Body of pancreas (tissue), 4 donors: ENCODE results near the gene RELN. TPM values are rescaled to one million over a fixed set of nuclear protein-coding genes. Genes with fewer than 3 reads are reported as not detected.

ENCODE experiments used
- ATAC-seq: fragments of 150-250 bp; one replicate; pipeline ENCODE4 v1.9.1; 2016
- DNase-seq, 4 donors: peaks; one replicate each; pipeline ENCODE4 v3.0.0-alpha.2; 2019
- H3K27ac ChIP-seq, 4 donors: fragments of 200-600 bp; sonication (generic); 1 replicate in 3 of 4; 2 replicates in 1 of 4; pipeline versions ENCODE4 v1.5.1 to v1.6.1; 2016 to 2019; ENCODE audit warnings: mild to moderate bottlenecking in 1 of 4, mixed read lengths in 1 of 4, moderate library complexity in 1 of 4
- H3K27me3 ChIP-seq, 2 donors: fragments of 200-600 bp; sonication (generic); one replicate each; pipeline ENCODE4 v1.6.0; 2016; ENCODE audit warnings: mild to moderate bottlenecking in 1 of 2
- H3K36me3 ChIP-seq, 2 donors: fragments of 200-600 bp; sonication (generic); replicated peaks in 1 of 2; 2 replicates each; pipeline ENCODE4 v1.5.1; 2016; ENCODE audit warnings: low read depth in 2 of 2; ENCODE audit not compliant: insufficient read depth in 1 of 2
- H3K4me1 ChIP-seq: fragments of 200-600 bp; sonication (generic); one replicate; pipeline ENCODE4 v1.6.0; 2016
- H3K4me3 ChIP-seq, 2 donors: fragments of 200-600 bp; sonication (generic); 1 replicate in 1 of 2; 2 replicates in 1 of 2; pipeline ENCODE4 v1.5.1; 2016 to 2019
- H3K9me3 ChIP-seq, 3 donors: fragments of 200-600 bp; sonication (generic); 1 replicate in 2 of 3; 2 replicates in 1 of 3; pipeline ENCODE4 v1.5.1; 2016
- CTCF ChIP-seq, 7 experiments: fragments of 450-650 bp in 4 of 7; fragments of 200-600 bp in 3 of 7; sonication (generic) in 3 of 7; IDR thresholded peaks; one replicate each; pipeline ENCODE4 v1.5.1; 2016 to 2019; ENCODE audit warnings: antibody characterized with exemption in 7 of 7
- POLR2A ChIP-seq, 3 donors: fragments of 450-650 bp; IDR thresholded peaks; one replicate each; pipeline ENCODE4 v1.6.1; 2016; ENCODE audit warnings: antibody characterized with exemption in 3 of 3, mild to moderate bottlenecking in 2 of 3
- WGBS, 2 donors: methylation state at CpG; one replicate each; pipeline ENCODE4 v1.1.5; 2017; 5-methylcytosine and 5-hydroxymethylcytosine counted together
- intact Hi-C: fragments of 100-400 bp; cut with DNase I; formaldehyde crosslinking; loops from one replicate; pipeline ENCODE4 v1.15.1; 2023
- total RNA-seq, 2 donors: library from RNA; depleted of rRNA; stranded (reverse); fragments of >200 nt; gene quantifications; one replicate each; pipeline ENCODE4 v1.1.0, GENCODE V29; 2016

RELN gene
- total RNA-seq, 2 donors from 2014 or later: 0.33 to 3.9 TPM

- Histone ChIP-seq H3K27ac (no peak overlapping the region), H3K27me3 (peaks cover 0 to 8% of the 10 kb centered on the region in 2 donors), H3K4me1 (peaks cover 21% of the 10 kb centered on the region), H3K4me3 (peak overlapping the region in 1 of 2 donors; percentile 15), H3K9me3 (no peaks in the 10 kb centered on the region), H3K36me3 (no peaks in the 10 kb centered on the region)
- TF ChIP-seq CTCF (IDR thresholded peaks at IDR 0.05) (no peak), POLR2A (IDR thresholded peaks at IDR 0.05) (no peak)
- intact Hi-C loops: no loop called here
- peak in 2 of 4 donors; percentile 15 to 19 for DNase-seq
- WGBS, 2 donors: 1% methylated on average over 49 to 51 of the region's 80 CpGs
- no peak for ATAC-seq
Measured at GRCh38 chr7:103989785-103990767, 618 bp upstream of the RELN start.

- Histone ChIP-seq H3K27ac (no peak overlapping the region), H3K27me3 (peaks cover 0 to 8% of the 10 kb centered on the region in 2 donors)
- no peak for TF ChIP-seq POLR2A (IDR thresholded peaks at IDR 0.05)
- no peak for TF ChIP-seq CTCF (IDR thresholded peaks at IDR 0.05)
Measured at GRCh38 chr7:103988468-103989199, 824 bp downstream of the RELN start.

GRCh38 chr7:103987451-103987850 lies 2.0 kb downstream of the RELN start:
- Histone ChIP-seq H3K27me3 (peaks cover 0 to 8% of the 10 kb centered on the region in 2 donors), H3K4me1 (peaks cover 21% of the 10 kb centered on the region), H3K9me3 (no peaks in the 10 kb centered on the region), H3K36me3 (no peaks in the 10 kb centered on the region), H3K4me3 (no peak overlapping the region), H3K27ac (no peak overlapping the region)
- WGBS, 2 donors: 72% methylated on average over 7 of the region's 7 CpGs
- DNase-seq (no peak), ATAC-seq (no peak)
- intact Hi-C loops: no loop called here
- TF ChIP-seq POLR2A (IDR thresholded peaks at IDR 0.05) (no peak), CTCF (IDR thresholded peaks at IDR 0.05) (no peak)

More at GRCh38 chr7:103988468-103989199, 824 bp downstream of the RELN start:
- intact Hi-C loops: no loop called here
- H3K9me3 ChIP-seq: no peaks in the 10 kb centered on the region
- DNase-seq: no peak
- ATAC-seq: no peak
- H3K4me1 ChIP-seq: peaks cover 21% of the 10 kb centered on the region
- H3K36me3 ChIP-seq: no peaks in the 10 kb centered on the region
- no peak overlapping the region for H3K4me3 ChIP-seq
- 5 to 8% methylated on average over 33 to 37 of the region's 37 CpGs for WGBS, 2 donors

- intact Hi-C loops: no loop called here
- ATAC-seq (no peak), DNase-seq (no peak)
- 62 to 74% methylated on average over 6 of the region's 6 CpGs for WGBS, 2 donors
- TF ChIP-seq POLR2A (IDR thresholded peaks at IDR 0.05): no peak
- TF ChIP-seq CTCF (IDR thresholded peaks at IDR 0.05): no peak
- Histone ChIP-seq H3K36me3 (no peaks in the 10 kb centered on the region), H3K27ac (no peak overlapping the region), H3K4me3 (no peak overlapping the region), H3K27me3 (peaks cover 0 to 8% of the 10 kb centered on the region in 2 donors), H3K4me1 (peaks cover 20% of the 10 kb centered on the region), H3K9me3 (no peaks in the 10 kb centered on the region)
Measured at GRCh38 chr7:103985565-103986126, 3.8 kb downstream of the RELN start.
